Daoy (cell line): ENCODE results near the gene SAMD11. TPM values are rescaled to one million over a fixed set of nuclear protein-coding genes. Genes with fewer than 3 reads are reported as not detected.
A peak's percentile ranks its signal among the peaks of the same experiment; 100 is the strongest.

Experiments used
- DNase-seq: peaks from one replicate; pipeline ENCODE4 v3.0.0-alpha.2; 2015; ENCODE audit warnings: low read depth
- total RNA-seq: library from RNA; depleted of rRNA; stranded (reverse); fragments of >200 nt; shearing (Covaris generic); gene quantifications from 2 replicates; pipeline ENCODE4 v1.2.3, GENCODE V29; 2014

Gene SAMD11
- total RNA-seq, 1 experiment from 2014 or later, result 24.3 TPM

DNA sequence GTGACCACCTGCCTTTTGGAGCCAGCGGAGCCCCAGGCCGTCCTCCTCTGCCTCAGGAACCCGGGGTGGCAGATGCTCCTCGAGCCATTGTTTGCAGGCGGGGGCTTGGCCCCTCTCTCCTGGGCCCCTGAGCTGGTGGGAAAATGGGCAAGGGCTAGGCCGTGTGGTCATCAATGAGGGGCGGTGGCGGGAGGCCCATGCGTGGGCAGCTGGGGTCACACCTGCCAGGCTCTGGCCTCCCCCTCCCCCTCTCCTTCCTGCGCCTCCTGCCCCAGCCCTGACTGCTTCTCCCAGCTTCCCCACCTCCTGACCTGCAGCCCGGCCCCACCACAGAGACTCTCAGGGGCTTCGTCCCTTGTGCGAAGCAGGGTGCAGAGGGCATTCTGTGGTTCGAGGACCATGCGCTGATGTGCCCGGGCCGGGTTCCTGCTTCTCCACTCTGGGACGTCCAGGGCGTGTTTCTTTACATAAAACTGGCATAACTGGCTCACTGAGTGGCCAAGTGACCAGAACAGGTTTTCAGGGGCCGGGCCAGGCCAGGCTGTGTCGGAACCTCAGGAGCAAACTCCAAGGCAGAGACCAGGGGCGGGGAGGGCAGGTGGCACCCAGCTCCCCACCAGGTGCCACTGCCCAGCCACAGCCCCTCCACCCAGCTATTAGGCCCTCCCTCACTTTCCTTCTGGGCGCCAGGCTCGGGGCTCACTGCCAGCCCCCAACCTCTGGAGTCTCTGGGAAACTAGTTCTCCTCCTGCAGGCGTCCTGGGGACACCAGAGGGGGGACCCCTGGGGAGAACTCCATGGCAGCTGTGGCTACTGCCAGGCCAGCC lies 9.3 kb downstream of the SAMD11 start:
- DNase-seq, result no peak

DNA sequence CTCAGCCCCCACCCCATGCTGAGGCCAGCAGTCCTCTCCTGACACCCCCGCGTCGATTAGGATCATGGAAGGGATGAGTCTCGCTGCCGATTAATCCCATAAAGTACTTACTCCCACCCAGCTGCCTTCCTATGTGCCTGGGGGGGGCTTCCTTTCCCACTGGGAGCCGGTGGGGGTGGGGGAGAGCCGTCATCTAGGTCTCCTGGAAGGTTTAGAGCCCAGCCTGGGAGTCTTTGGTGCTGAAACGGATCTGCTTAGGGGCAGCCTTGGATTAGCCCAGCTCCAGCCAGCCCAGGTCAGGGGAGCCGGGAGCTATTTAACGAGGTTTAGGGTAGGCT lies 9.8 kb downstream of the SAMD11 start:
- DNase-seq, result no peak

DNA sequence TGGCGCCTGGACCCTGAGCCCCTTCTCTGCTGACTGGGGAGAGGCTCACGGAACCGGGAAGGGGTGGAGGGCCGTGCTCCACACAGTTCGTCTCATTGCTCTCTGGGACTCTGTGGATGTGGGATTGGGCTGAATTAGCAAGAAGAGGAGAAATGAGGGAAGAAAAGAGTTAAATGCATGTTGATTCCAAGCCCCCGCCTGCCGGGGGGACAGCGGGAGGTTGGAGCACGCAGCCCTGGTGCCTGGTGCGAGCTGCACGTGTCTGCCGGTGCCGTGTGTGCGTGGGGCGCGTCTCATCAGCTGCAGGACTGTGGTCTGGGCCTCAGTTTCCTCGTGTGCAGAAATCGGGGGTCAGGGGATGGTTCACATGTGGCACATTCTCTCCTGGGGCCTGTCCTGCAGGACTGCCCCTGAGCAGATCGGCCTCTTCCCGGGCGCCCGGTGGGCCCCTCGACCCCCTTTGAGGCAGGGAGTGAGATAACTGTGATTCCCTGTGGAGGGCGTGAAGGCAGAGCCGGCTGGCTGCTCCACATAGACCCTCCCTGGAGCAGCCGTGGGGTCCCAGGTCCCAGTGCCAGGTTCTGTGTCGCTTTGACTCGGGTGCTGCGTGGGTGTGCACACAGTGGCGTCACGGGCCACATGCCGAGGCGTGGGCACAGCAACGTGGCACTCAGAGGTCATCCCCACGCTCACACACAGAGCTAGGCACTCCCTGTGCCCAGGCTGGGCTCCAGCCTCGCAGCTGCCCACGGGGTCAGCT lies 11.4 kb downstream of the SAMD11 start:
- no peak for DNase-seq

DNA sequence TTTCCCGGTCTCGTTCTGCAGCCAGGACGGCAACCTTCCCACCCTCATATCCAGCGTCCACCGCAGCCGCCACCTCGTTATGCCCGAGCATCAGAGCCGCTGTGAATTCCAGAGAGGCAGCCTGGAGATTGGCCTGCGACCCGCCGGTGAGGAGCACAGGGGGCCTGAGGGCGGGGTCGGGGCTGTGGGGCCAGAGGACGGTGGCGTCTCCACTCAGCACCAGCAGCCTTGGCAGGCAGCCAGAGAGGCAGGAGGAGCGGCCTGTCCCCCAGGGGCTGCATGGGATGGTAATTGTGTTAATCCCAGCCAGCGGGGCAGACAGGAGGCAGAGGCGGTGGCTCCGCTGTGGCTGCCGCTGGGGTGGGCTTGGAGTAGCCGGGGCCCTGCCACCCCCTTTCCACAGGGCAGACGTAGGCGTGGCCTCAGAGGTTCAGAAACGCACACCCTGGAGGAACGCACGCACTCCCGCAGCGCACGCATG lies 12.1 kb downstream of the SAMD11 start:
- DNase-seq, result peak; percentile 50

DNA sequence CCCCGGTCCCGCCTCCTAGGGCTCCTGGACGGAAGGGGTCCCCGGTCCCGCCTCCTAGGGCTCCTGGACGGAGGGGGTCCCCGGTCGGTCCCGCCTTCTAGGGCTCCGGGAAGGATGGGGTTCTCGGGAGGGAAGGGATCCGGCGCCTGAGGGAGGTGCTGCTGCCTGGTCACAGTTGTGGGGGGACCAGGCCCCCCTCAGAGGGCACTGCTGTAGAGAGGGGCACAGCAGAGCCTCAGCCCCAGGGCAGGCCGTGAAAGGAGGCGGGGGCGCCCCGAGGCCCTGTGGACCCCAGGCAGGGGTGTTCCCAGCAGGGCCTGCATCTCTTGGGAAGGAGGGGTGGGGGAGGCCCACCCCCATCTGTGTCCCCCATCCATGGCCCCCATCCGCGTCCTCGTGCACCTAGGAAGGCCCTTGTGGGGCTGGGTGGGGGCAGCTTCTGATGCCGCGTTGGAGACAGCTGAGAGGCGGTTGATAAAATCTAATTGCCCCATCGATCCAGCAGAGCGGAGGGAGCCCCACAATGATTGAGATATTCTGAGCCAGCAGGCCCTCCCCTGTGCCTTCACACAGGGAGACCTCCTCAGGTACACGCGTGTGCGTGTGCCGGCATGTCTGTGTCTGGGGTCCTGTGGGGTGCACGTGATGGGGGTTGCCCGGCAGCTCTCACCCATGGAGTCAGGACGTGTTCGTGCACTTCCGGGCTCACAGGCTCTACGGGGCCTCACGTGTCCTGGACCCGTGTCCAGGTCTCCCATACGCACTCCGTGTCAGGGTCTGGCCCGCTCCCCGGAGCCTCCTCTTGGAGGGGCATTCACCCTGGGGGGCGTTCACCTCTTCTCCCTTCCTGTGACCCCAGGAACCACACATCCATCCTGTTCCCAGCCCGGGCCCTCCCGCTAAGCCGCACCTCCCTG lies 12.9 kb downstream of the SAMD11 start:
- DNase-seq, result no peak

DNA sequence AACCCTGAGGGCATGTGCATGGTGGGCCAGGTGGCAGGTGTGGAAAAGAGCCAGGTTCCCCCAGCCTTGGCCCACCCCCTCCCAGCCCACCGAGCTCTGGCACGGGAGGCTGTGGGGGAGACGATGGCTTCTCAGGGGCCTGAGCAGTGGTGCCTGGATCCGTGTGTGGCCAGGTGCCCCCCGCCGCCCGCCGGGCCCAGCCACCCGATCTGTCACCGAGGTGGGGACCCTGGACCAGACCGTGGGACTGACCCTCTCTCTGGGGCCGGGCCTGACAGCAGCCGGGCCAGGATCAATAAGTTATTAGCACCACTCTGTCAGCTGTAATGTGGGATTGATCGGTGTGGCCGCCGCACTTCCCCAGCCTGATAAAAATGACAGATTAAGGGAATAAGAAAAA lies 13.8 kb downstream of the SAMD11 start:
- DNase-seq, result no peak

DNA sequence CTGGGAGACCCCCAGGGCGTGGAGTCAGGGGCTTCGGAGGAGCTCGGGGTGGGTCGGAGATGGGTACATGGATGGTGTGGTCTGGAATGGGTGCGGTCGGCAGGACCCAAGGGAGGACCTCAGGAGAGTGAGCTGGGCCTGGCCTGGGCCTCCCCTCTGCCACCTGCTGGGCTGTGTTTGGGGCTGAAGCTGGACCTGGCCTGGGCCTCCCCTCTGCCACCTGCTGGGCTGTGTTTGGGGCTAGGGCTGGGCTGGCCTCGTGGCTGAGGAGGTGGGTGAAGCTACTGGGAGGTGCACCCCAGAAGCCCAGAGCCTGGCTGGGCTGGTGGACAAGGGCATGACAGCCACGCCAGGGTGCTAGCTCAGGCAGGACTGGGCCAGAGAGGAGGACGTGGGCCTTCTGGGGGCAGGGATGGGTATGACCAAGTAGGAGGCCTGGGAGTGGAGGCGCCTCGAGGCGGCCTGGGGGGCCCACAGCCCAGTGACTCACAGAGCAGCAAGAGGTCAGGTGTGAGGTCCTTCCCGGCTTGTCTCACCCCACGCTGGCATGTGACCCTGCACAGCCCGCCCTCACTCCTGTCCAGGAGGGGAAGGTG lies 14.5 kb downstream of the SAMD11 start:
- DNase-seq, result peak; percentile 64

DNA sequence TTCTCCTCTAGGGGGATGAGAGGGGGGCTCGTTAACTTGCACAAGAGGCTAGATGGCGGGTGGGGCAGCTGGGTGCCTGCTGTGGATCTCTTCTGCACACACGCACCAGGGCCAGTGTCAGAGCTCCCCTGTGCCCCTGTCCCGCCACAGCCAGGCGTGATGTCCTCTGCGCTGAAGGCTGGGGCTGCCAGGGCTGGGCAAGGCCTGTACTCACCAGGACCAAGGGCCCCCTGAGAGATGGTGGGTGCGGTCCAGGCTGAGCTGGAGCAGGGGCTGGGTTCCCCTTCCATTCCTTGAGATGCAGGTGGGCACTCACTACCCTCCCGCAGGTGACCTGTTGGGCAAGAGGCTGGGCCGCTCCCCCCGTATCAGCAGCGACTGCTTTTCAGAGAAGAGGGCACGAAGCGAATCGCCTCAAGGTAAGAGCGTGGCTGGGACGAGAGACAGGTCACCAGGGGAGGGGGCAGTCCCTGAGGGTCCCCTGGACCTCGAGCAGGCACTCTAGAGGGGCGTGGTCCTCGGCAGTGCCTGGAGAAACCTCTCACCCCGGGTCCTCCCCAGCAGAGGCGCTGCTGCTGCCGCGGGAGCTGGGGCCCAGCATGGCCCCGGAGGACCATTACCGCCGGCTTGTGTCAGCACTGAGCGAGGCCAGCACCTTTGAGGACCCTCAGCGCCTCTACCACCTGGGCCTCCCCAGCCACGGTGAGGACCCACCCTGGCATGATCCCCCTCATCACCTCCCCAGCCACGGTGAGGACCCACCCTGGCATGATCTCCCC lies 15.2 kb downstream of the SAMD11 start:
- DNase-seq, result no peak

DNA sequence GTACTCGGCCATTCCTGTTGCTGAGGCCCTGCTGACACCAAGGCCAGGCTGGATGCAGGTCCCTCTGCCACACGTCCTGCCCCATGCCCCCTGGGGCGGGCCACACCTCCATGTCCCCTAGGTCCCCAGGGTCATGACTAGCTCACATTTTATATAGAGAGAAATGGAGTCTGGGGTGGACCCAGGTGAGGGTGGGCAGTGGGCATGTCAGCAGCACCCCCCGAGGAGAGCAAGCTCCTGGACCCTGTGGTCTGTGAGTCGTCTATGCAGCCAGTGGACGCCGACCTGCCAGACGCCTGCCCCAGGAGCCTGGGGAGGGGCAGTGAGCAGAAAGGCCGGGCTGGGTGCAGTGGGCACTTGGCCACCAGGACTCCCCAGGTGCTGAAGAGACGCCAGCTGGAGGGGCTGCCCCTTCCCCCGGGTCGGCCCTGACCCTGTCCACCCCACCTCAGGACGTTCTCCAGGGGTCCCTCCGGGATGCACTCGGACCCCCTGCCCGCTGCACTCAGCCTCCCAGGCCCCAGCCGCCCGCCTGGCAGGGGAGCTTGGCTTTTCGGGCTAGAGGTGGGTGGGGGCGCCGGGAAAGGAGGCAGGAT lies 15.9 kb downstream of the SAMD11 start:
- DNase-seq, result no peak

DNA sequence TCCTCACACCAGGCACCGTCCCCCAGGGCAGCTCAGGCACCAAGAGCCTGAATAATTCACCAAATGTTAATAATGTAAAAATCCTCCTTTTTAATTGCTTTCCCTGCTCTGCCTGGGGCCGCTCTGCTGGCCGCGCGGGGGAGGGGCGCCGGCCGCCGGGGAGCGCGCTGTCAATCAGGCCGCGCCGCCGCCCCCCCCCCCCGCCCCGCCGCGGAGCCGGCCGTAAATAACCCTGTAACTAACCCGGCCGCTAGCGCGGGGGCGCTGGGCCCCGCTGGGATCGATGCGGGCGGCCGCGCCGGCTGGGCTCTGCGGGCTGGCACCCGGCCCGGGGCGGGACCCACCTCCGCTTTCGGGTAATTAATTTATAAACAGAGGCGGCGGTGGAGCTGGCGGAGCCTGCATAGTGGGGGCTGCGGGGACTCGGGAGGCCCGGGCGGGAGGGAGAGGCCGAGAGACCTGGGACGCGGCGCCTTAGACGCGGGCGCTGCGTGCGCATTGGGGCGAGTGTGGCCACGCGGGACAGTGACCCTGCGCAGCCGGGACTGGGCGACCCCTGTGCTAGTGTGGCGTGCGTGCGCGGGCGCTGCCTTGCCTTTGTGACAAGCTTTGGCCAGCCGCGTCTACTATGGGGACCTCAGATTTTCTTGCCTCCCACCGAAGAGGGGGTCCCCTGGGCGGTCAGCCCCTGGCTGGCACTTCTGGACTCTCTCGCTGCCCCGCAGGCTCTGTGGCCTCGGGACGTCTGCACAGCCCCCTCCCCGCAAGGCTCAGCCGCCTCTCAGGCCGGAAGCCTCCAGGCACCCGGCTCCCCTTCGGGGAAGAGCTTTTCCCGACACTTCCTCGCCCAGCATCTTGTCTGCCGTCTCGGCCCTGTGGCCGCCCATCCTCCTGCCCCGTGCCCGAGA lies 16.6 kb downstream of the SAMD11 start:
- DNase-seq, result peak; percentile 77

DNA sequence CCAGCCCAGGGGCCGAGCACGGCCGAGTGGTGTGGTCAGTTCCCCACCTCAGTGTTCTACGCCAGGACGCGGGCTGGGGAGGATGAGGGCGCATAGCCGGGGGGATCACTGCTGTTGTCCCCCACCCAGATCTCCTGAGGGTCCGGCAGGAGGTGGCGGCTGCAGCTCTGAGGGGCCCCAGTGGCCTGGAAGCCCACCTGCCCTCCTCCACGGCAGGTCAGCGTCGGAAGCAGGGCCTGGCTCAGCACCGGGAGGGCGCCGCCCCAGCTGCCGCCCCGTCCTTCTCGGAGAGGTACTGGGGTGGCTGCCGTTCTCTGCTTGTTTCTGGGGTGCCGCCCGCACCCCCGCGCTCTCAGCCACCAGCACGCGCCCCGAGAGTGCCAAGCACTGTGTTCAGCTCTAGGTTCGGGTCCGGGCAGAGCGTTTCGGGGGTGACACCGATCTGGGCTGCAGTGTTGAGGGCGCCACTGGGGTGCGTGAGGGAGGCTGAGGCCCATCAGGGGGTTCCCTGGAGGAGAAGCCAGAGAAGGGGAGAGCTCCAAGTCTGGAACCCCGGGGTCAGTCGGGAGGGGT lies 17.4 kb downstream of the SAMD11 start:
- no peak for DNase-seq

DNA sequence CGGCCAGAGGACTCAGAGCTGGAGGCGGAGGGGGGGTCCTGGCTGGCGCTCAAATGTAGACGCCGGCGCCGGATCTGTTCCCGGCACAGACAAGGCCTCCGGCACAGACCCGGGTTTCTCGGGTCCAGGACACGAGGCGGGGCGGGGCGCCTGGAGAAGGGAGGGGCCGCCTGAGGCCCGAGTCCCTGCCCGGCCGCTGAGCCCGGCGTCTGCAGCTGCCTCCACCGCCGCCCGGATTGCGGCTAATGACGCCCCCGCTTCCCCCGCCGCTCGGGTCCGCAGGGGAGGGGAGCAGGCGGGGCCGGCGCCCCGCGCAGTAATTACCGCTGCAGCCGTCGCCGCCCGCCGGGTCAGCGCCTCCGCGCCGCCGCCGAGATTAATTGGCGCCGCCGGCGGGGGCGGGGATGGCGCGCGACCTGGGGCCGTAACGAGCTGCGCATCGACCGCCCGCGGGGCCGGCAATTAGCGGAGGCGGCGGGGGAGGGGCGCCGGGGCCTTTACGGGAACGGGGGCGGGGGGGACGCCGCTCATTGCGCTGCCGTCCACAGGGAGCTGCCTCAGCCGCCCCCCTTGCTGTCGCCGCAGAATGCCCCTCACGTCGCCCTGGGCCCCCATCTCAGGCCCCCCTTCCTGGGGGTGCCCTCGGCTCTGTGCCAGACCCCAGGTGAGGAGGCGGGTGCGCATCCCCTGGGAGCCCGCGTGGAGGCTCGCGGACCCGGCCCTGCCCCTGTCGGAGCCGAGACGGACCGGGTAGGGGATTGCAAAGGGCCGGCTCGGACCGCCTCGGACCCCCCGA lies 18.1 kb downstream of the SAMD11 start:
- peak; percentile 94 for DNase-seq

DNA sequence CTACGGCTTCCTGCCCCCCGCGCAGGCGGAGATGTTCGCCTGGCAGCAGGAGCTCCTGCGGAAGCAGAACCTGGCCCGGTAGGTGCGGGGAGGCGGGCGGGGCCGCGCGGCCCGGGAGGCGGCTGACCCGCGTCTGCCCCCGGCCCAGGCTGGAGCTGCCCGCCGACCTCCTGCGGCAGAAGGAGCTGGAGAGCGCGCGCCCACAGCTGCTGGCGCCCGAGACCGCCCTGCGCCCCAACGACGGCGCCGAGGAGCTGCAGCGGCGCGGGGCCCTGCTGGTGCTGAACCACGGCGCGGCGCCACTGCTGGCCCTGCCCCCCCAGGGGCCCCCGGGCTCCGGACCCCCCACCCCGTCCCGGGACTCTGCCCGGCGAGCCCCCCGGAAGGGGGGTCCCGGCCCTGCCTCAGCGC lies 18.7 kb downstream of the SAMD11 start:
- DNase-seq, result peak; percentile 69

DNA sequence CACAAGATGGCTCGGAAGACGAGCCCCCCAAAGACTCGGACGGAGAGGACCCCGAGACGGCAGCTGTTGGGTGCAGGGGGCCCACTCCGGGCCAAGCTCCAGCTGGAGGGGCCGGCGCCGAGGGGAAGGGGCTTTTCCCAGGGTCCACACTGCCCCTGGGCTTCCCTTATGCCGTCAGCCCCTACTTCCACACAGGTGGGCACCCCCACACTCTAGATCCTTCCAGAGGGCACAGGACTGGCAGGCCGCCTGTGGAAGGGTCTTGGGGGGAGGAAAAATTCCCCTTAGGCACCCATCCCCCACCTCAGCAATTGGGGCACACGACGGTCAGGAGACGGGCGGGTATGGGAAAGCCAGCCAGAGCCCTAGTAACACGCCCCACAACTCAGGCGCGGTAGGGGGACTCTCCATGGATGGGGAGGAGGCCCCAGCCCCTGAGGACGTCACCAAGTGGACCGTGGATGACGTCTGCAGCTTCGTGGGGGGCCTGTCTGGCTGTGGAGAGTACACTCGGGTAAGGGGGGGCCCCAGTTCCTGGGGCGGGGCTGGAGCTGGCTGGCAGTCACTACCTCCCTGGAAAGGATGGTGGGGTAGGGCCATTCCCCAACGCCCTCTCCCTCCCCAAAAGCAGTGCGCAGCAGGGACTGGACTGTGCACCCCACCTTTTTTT lies 19.3 kb downstream of the SAMD11 start:
- DNase-seq, result peak; percentile 88

DNA sequence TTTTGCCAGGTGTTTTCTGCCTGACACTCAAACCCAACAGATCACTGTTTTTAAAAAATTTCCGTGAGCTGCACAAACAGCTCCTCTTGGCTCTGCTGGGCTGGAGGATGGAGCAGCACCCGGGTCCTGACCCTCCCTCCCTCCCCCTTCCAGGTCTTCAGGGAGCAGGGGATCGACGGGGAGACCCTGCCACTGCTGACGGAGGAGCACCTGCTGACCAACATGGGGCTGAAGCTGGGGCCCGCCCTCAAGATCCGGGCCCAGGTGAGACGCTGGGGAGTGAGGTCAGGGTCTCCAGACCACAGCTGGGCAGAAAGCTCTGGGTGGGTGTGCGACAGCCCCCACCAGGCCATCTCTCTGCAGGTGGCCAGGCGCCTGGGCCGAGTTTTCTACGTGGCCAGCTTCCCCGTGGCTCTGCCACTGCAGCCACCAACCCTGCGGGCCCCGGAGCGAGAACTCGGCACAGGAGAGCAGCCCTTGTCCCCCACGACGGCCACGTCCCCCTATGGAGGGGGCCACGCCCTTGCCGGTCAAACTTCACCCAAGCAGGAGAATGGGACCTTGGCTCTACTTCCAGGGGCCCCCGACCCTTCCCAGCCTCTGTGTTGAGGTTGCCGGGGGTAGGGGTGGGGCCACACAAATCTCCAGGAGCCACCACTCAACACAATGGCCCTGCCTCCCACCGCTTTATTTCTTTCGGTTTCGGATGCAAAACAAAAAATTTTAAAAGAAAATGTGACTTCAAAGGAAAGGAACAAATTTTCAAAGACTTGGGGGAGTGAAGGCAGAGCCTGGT lies 20.0 kb downstream of the SAMD11 start:
- no peak for DNase-seq
